Stimulated activated CD8-positive, alpha-beta memory T cell treated with anti-CD3 and anti-CD28 coated beads, Interleukin-2, amount 100 ng/mL, for 1 hour (primary cell): ENCODE measurements around the gene ZNF544.
"Not testable (repeated sequence)": the region's sequence is repeated elsewhere in the genome, so short reads cannot be mapped to it uniquely, and the experiment has no call there.

ENCODE experiments used
- DNase-seq, 2 donors: peaks; one replicate each; pipeline ENCODE4 v3.0.0-alpha.2; 2020; ENCODE audit warnings: low read depth in 2 of 2

The ZNF544 gene

DNA sequence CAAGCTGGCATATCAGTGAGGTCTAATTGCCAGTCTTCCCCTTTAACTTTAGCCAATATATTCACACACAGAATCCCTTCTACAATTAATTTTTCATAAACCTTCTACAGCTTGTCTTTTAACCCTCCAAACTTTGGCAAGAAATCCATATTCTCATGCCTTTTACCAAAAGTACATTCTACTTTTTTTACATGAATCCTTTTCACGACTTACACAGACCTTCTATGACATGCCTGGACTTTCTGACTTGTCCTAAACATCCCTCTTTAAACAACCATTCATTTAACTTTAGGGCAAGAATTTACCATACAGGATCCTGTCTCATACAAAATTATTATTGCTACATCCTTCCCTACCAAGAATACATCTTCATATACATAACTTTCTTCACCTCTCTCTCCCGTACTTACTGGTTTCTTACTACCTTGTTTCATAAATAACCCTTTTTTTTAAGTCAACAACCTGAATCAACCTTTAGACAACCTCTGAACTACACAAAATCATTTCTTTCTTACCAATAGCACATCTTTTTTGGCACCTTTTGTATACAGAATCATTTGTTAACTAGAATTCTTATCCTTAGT, 23.5 kb downstream of the ZNF544 start:
- no peak for DNase-seq

DNA sequence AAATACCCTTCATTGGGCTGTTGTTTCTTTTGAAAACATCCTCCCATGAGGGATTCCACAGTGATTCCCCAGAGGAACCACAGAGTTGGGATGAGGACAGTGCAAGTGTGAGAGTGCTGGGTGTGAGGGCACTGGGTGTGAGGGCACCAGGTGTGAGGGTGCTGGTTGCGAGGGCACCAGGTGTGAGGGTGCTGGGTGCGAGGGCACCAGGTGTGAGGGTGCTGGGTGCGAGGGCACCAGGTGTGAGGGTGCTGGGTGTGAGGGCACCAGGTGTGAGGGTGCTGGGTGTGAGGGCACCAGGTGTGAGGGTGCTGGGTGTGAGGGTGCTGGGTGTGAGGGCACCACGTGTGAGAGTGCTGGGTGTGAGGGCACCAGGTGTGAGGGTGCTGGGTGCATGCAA, 29.5 kb downstream of the ZNF544 start:
- not testable (repeated sequence) for DNase-seq

DNA sequence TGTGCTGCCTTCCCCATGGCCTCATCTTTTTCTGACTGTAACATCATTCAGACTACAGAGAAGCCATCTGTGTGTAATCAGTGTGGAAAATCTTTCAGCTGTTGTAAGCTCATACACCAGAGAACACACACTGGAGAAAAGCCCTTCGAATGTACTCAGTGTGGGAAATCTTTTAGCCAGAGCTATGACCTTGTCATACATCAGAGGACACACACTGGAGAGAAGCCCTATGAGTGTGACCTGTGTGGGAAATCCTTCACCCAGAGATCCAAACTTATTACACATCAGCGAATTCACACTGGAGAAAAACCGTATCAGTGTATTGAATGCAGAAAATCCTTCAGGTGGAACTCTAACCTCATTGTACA, 32.9 kb downstream of the ZNF544 start:
- no peak for DNase-seq

GRCh38 chr19:58261968-58262921, 33.5 kb downstream of the ZNF544 start:
- DNase-seq: no peak

DNA sequence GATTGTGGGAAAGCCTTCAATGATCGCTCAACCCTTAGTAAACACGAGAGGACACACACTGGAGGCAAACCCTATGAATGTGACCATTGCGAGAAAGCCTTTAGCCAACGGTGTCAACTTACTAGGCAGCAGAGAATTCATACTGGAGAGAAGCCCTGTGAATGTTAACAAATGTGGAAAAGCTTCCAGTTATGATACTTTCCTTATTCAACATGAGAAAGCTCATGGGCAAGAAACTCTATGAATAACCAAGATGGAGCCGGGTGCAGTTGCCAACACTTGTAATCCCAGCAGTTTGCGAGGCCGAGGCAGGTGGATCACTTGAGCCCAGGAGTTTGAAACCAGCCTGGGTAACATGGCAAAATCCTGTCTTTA, 34.2 kb downstream of the ZNF544 start:
- no peak for DNase-seq

- DNase-seq: no peak
Observed at GRCh38 chr19:58265100-58265499, 36.4 kb downstream of the ZNF544 start.

DNA sequence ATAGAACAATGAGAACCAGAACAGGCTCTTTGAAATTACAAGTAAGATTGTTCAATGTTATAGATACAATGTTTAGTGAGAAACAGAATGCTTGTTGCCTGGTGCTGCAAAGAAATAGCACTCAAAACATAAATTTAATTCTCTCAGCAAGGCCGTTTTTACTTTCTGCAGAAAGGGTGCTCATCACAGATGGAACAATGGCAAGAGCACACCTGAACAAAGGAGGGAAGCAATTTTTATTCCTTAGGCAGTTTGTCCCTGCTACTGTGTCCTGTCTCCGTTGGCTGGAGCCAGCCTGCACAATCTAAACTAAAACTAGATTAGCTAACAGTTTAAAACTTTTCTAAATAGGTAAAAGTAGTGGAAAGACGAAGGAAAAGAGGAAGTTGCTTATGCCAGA, 39.6 kb downstream of the ZNF544 start:
- DNase-seq: no peak

DNA sequence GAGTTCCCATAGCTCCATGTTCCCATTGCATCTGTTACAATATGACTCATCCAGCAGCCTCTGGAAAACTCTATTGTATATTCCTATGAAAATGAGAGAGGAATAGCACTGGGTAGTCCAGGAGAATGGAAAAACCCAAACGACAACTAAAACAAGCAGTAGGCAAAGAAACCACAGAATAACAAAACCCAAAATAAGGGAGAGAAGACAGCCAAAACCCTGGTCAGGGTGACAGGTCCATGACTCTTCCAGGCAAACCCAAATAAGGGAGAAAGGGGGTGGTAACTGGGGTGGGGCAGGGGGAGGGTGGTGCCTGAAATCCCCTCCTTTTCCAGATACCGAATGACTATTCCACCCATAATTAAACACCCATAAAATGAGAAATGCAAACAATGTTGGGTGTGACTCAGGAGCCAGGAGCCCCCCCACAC, 46.1 kb downstream of the ZNF544 start:
- no peak for DNase-seq

- no peak for DNase-seq
Observed at GRCh38 chr19:58275564-58275963, 46.9 kb downstream of the ZNF544 start.

DNA sequence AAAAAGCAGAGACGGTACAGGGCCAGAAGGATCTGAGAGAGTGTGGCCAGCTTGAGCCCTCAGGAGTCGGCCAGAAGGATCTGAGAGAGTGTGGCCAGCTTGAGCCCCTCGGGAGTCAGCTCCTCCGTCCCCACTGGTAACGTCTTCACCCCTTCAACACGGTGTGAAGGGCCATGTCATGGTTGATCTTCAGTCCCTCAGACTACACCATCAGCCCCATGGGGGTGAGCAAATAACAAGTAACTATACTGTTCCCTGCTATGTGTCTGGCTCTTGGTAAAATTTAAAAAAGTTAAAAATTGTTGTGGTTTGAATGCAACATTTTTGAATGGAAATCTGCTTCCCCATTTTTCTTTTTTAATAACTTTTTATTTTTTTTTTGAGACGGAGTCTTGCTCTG, 48.5 kb downstream of the ZNF544 start:
- no peak for DNase-seq

GRCh38 chr19:58277748-58278540, 49.2 kb downstream of the ZNF544 start:
- no peak for DNase-seq

- DNase-seq: peak; percentile 94 to 96
Observed at GRCh38 chr19:58278541-58279041, 49.9 kb downstream of the ZNF544 start, which contains the start of gene ZNF8. ZNF8 (plus strand) TSS chr19:58278955; CDS start chr19:58279082, 127 bp downstream.

- peak in 1 of 2 donors; percentile 16 for DNase-seq
Observed at GRCh38 chr19:58279042-58279924, 50.6 kb downstream of the ZNF544 start.

DNA sequence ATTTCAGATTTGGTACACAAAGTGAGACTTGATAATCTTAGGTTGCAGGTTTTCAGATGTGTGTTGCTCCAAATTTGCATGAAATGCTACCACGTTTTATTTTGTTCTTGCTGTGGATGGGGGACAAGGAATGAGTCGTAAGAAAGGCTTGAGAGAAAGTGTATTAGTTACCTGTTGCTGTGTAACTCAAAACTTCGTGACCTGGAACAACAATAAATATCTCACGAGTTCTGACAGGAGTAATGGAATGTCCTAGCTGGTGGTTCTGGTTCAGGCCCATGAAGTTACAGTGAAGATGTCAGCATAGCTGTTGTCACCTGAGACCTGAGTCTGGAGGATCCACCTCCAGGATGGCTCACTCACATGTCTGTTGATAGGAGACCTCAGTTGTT, 51.2 kb downstream of the ZNF544 start:
- no peak for DNase-seq

DNA sequence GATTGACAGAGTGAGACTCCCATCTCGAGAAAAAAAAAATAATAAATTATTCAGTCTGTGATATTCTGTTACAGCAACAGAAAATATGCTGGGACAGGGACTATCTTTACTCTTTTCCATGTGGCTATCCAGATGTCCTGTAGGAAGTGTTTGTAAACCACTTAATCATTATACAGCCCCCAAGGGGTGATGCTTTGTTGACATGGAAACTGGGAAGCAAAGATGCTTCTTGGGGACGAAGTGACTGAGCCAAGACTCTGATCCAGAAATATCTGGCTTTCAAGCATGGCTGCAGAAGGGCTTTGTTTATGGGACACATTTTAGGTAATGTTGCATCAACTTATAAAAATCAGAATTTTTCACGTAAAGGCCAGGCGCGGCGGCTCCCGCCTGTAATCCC, 55.5 kb downstream of the ZNF544 start:
- no peak for DNase-seq

- DNase-seq: no peak
Observed at GRCh38 chr19:58291943-58292342, 63.2 kb downstream of the ZNF544 start.

GRCh38 chr19:58294743-58295374, 66.1 kb downstream of the ZNF544 start:
- no peak for DNase-seq

GRCh38 chr19:58296104-58296503, 67.4 kb downstream of the ZNF544 start:
- no peak for DNase-seq

GRCh38 chr19:58300620-58301019, 71.9 kb downstream of the ZNF544 start:
- DNase-seq: no peak

- no peak for DNase-seq
Observed at GRCh38 chr19:58304255-58304654, 75.5 kb downstream of the ZNF544 start.

- DNase-seq: no peak
Observed at GRCh38 chr19:58304748-58305064, 76.0 kb downstream of the ZNF544 start.
